Epithelial cell of proximal tubule (primary cell): ENCODE measurements around the gene KATNAL1. TPM values are rescaled to one million over a fixed set of nuclear protein-coding genes. Genes with fewer than 3 reads are reported as not detected.
A peak's percentile ranks its signal among the peaks of the same experiment; 100 is the strongest.

Experiments used
- DNase-seq: peaks from one replicate; pipeline ENCODE4 v3.0.0-alpha.2; 2011; ENCODE audit warnings: low read depth
- H3K4me3 ChIP-seq: 2 replicates; pipeline ENCODE4 v1.5.1; 2011; ENCODE audit warnings: low read depth, mild to moderate bottlenecking, low read length
- CTCF ChIP-seq: conservative IDR thresholded peaks from 2 replicates; pipeline ENCODE4 v1.5.1; 2012; ENCODE audit warnings: low read depth, mild to moderate bottlenecking, low read length
- total RNA-seq: library from RNA; depleted of rRNA; stranded (reverse); fragments of >200 nt; gene quantifications from 2 replicates; pipeline ENCODE4 v1.2.3, GENCODE V29; 2015

The KATNAL1 gene
- total RNA-seq, 1 donor from 2014 or later = 14.5 TPM

- H3K4me3 ChIP-seq = no peak overlapping the region
Observed at GRCh38 chr13:30170569-30170968, 136.8 kb downstream of the KATNAL1 start.

GRCh38 chr13:30169442-30169841 is 137.9 kb downstream of the KATNAL1 start:
- DNase-seq = no peak
- no peak for TF ChIP-seq CTCF
- H3K4me3 ChIP-seq = no peak overlapping the region

More at GRCh38 chr13:30170569-30170968, 136.8 kb downstream of the KATNAL1 start:
- no peak for DNase-seq
- TF ChIP-seq CTCF = no peak

- peak overlapping the region; percentile 17 for H3K4me3 ChIP-seq
- TF ChIP-seq CTCF = peak; percentile 54
- DNase-seq = no peak
Observed at GRCh38 chr13:30165796-30166195, 141.6 kb downstream of the KATNAL1 start.

- TF ChIP-seq CTCF = no peak
- no peak for DNase-seq
Observed at GRCh38 chr13:30165071-30165470, 142.3 kb downstream of the KATNAL1 start.

GRCh38 chr13:30164146-30164545 is 143.2 kb downstream of the KATNAL1 start:
- no peak overlapping the region for H3K4me3 ChIP-seq
- no peak for DNase-seq
- TF ChIP-seq CTCF = no peak

More at GRCh38 chr13:30165071-30165470, 142.3 kb downstream of the KATNAL1 start:
- H3K4me3 ChIP-seq = no peak overlapping the region

GRCh38 chr13:30163441-30163840 is 143.9 kb downstream of the KATNAL1 start:
- no peak overlapping the region for H3K4me3 ChIP-seq
- no peak for DNase-seq
- TF ChIP-seq CTCF = no peak

GRCh38 chr13:30159446-30159839 is 147.9 kb downstream of the KATNAL1 start:
- peak; percentile 61 for DNase-seq
- TF ChIP-seq CTCF = no peak
- H3K4me3 ChIP-seq = no peak overlapping the region
